Tibial nerve (tissue), 4 donors: ENCODE results near the gene SLC44A5. TPM values are rescaled to one million over a fixed set of nuclear protein-coding genes. Genes with fewer than 3 reads are reported as not detected.
"Not testable (repeated sequence)": the region's sequence is repeated elsewhere in the genome, so short reads cannot be mapped to it uniquely, and the experiment has no call there.

Experiments
- DNase-seq, 2 donors: peaks; one replicate each; pipeline ENCODE4 v3.0.0-alpha.2; 2019; ENCODE audit warnings: low spot score in 2 of 2
- H3K27ac ChIP-seq, 4 donors: fragments of 200-600 bp; sonication (generic) in 3 of 4; one replicate each; pipeline ENCODE4 v1.5.1; 2017 to 2019; ENCODE audit warnings: mild to moderate bottlenecking in 1 of 4
- H3K27me3 ChIP-seq, 2 donors: fragments of 200-600 bp; sonication (generic) in 1 of 2; one replicate each; pipeline versions ENCODE4 v1.5.1 to v1.6.0; 2017 to 2019
- H3K36me3 ChIP-seq, 3 donors: fragments of 200-600 bp; sonication (generic); one replicate each; pipeline ENCODE4 v1.5.1; 2018 to 2019
- H3K4me1 ChIP-seq, 4 donors: fragments of 200-600 bp; sonication (generic) in 3 of 4; one replicate each; pipeline ENCODE4 v1.5.1; 2017 to 2019
- H3K4me3 ChIP-seq, 4 donors: fragments of 200-600 bp; sonication (generic) in 3 of 4; one replicate each; pipeline ENCODE4 v1.5.1; 2017 to 2019; ENCODE audit warnings: mild to moderate bottlenecking in 1 of 4, moderate library complexity in 1 of 4
- H3K9me3 ChIP-seq, 4 donors: fragments of 200-600 bp; sonication (generic) in 3 of 4; one replicate each; pipeline ENCODE4 v1.5.1; 2017 to 2019
- EP300 ChIP-seq, 2 donors: sonication (generic); formaldehyde crosslinking; IDR thresholded peaks; one replicate each; pipeline ENCODE4 v1.6.1; 2017; ENCODE audit warnings: antibody characterized with exemption in 2 of 2, mild to moderate bottlenecking in 1 of 2
- POLR2A ChIP-seq, 2 donors: fragments of 450-650 bp; IDR thresholded peaks; one replicate each; pipeline ENCODE4 v1.6.1; 2017; ENCODE audit warnings: antibody characterized with exemption in 2 of 2, mild to moderate bottlenecking in 2 of 2, moderate library complexity in 2 of 2
- WGBS, 2 donors: methylation state at CpG; one replicate each; pipeline ENCODE4 v1.1.5; 2018; 5-methylcytosine and 5-hydroxymethylcytosine counted together
- total RNA-seq, 4 donors: library from RNA; depleted of rRNA; stranded (reverse); fragments of >200 nt; gene quantifications; one replicate each; pipeline ENCODE4 v1.1.0, GENCODE V29; 2016
- TF ChIP-seq, protein P1 (sequence below), 5 experiments: fragments of 200-600 bp in 3 of 5; fragments of 450-650 bp in 2 of 5; sonication (generic) in 3 of 5; IDR thresholded peaks; one replicate each; pipeline ENCODE4 v1.5.1; 2016 to 2019; ENCODE audit warnings: antibody characterized with exemption in 5 of 5, mild to moderate bottlenecking in 3 of 5, moderate library complexity in 2 of 5

The SLC44A5 gene
- total RNA-seq, 4 donors from 2014 or later, result 0.21 TPM; not detected in 3

DNA sequence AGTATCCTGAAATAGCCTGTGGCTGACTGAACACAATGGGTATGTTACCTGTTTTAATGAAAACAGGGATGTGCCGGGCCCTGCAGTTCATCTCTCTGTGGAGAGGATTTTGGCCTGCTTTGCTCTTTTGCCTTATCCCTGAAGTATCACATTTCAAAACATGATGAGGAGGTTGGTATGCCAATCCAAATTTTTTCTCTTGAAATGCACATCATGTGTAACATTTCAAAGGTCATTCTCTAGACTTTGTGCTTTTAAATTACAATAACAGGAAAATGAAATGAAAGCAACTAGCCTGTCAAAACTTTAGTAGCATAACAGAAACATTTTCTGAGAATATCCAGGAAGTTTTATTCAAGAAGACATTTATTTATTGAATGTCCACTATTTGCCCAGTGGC, 118.9 kb downstream of the SLC44A5 start:
- DNase-seq, result no peak
- no peaks in the 10 kb centered on the region for H3K4me1 ChIP-seq
- TF ChIP-seq EP300 (IDR thresholded peaks at IDR 0.05), result no peak
- TF ChIP-seq POLR2A (IDR thresholded peaks at IDR 0.05), result no peak
- TF ChIP-seq, protein P1, sequence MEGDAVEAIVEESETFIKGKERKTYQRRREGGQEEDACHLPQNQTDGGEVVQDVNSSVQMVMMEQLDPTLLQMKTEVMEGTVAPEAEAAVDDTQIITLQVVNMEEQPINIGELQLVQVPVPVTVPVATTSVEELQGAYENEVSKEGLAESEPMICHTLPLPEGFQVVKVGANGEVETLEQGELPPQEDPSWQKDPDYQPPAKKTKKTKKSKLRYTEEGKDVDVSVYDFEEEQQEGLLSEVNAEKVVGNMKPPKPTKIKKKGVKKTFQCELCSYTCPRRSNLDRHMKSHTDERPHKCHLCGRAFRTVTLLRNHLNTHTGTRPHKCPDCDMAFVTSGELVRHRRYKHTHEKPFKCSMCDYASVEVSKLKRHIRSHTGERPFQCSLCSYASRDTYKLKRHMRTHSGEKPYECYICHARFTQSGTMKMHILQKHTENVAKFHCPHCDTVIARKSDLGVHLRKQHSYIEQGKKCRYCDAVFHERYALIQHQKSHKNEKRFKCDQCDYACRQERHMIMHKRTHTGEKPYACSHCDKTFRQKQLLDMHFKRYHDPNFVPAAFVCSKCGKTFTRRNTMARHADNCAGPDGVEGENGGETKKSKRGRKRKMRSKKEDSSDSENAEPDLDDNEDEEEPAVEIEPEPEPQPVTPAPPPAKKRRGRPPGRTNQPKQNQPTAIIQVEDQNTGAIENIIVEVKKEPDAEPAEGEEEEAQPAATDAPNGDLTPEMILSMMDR (IDR thresholded peaks at IDR 0.05), result no peak
- H3K4me3 ChIP-seq, result no peak overlapping the region
- no peak overlapping the region for H3K27ac ChIP-seq
- 61 to 63% methylated on average over 1 of the region's 1 CpG for WGBS, 2 donors
- no peaks in the 10 kb centered on the region for H3K36me3 ChIP-seq
- no peaks in the 10 kb centered on the region for H3K27me3 ChIP-seq
- H3K9me3 ChIP-seq, result no peaks in the 10 kb centered on the region

DNA sequence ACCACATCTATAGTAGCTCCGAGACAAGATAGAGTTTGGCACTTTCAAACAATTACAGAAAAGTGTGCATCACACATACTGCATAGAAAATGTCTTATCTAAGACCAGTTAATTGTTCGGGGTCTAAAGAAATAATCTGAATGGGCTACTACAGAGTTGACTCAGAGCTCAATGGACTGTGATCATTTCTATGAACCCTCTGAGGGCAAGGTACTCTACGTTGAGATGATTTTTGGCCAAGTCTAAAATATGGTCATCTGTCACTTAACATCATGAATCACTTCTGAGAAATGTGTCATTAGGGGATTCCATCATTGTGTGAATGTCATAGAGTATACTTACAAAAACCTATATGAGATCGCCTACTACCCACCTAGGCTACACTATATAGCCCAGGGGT, 123.5 kb downstream of the SLC44A5 start:
- Histone ChIP-seq H3K4me1 (no peaks in the 10 kb centered on the region), H3K27ac (no peak overlapping the region), H3K4me3 (no peak overlapping the region), H3K9me3 (peaks cover 0 to 12% (median 0%) of the 10 kb centered on the region in 4 donors), H3K36me3 (no peaks in the 10 kb centered on the region), H3K27me3 (no peaks in the 10 kb centered on the region)
- TF ChIP-seq, protein P1 (IDR thresholded peaks at IDR 0.05), result no peak
- WGBS, 2 donors, result 82 to 89% methylated on average over 4 of the region's 4 CpGs
- no peak for DNase-seq

DNA sequence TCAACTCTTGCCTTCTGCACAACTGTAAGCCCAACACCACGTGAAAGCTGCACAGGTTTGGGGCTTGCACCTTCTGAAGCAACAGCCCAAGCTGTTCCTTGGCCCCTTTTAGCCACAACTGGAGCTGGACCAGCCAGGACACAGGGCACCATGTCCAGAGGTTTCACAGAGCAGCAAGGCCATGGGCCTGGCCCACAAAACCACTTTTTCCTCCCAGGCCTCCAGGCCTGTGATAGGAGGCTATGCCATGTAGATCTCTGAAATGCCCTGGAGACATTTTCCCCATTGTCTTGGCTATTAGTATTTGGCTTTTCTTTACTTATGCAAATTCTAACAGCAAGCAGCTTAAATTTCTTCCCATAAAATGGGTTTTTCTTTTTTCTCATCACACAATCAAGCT, 126.1 kb downstream of the SLC44A5 start:
- Histone ChIP-seq H3K4me1 (no peaks in the 10 kb centered on the region), H3K4me3 (no peak overlapping the region), H3K36me3 (no peaks in the 10 kb centered on the region), H3K27me3 (no peaks in the 10 kb centered on the region), H3K27ac (no peak overlapping the region), H3K9me3 (peaks cover 0 to 12% (median 0%) of the 10 kb centered on the region in 4 donors)
- TF ChIP-seq, protein P1 (IDR thresholded peaks at IDR 0.05), result no peak
- no peak for TF ChIP-seq EP300 (IDR thresholded peaks at IDR 0.05)
- no peak for TF ChIP-seq POLR2A (IDR thresholded peaks at IDR 0.05)
- no peak for DNase-seq
- WGBS, 2 donors, result 33 to 46% methylated on average over 1 of the region's 1 CpG

DNA sequence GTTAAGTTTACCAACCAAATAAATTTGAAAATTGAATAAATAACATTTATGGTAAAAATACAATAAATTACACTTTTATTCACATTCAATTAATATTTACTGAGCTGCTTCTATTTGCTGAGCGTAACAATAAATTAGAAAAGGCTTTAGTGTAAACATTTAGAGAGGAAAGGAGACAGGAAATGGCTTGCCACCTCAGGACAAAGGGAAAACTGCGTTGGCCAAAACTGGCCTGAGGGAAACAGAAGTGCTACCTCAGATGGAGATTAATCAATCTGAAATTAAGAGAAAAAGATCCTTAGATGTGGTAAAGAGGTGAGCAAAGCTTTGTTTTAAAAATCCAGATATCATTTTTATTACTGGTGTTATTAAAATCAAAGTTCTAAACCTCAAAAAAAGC, 128.0 kb downstream of the SLC44A5 start:
- no peak for DNase-seq
- Histone ChIP-seq H3K4me1 (no peaks in the 10 kb centered on the region), H3K9me3 (peaks cover 0 to 12% (median 0%) of the 10 kb centered on the region in 4 donors), H3K36me3 (no peaks in the 10 kb centered on the region), H3K27ac (no peak overlapping the region), H3K27me3 (no peaks in the 10 kb centered on the region), H3K4me3 (no peak overlapping the region)
- TF ChIP-seq, protein P1 (IDR thresholded peaks at IDR 0.05), result no peak
- no peak for TF ChIP-seq POLR2A (IDR thresholded peaks at IDR 0.05)
- no peak for TF ChIP-seq EP300 (IDR thresholded peaks at IDR 0.05)
- 42 to 55% methylated on average over 2 of the region's 2 CpGs for WGBS, 2 donors

GRCh38 chr1:75476486-75476885, 134.4 kb downstream of the SLC44A5 start:
- not testable (repeated sequence) for H3K4me1 ChIP-seq, H3K27ac ChIP-seq, H3K9me3 ChIP-seq, DNase-seq, H3K4me3 ChIP-seq, H3K36me3 ChIP-seq, H3K27me3 ChIP-seq
- WGBS, 2 donors, result 87 to 88% methylated on average over 7 to 12 of the region's 12 CpGs

DNA sequence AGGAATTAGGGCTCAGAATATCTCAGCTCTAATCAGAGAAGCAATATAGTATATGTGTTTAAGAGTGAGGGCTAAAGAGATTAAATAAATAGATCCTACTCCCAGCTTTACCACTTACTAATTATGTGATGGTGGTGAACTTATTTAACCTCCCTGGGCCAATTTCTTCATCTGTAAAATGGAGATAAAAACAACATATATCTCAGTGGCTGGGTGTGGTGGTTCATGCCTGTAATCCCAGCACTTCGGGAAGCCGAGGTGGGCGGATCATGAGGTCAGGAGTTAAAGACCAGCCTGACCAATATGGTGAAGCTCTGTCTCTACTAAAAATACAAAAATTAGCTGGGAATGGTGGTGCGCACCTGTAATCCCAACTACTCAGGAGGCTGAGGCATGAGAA, 135.2 kb downstream of the SLC44A5 start:
- no peaks in the 10 kb centered on the region for H3K9me3 ChIP-seq
- no peak overlapping the region for H3K27ac ChIP-seq
- no peak for DNase-seq
- H3K4me1 ChIP-seq, result no peaks in the 10 kb centered on the region
- H3K27me3 ChIP-seq, result no peaks in the 10 kb centered on the region
- no peaks in the 10 kb centered on the region for H3K36me3 ChIP-seq
- H3K4me3 ChIP-seq, result no peak overlapping the region
- WGBS, 2 donors, result 90 to 92% methylated on average over 4 of the region's 4 CpGs
- no peak for TF ChIP-seq POLR2A (IDR thresholded peaks at IDR 0.05)
- TF ChIP-seq, protein P1 (IDR thresholded peaks at IDR 0.05), result no peak
